Panc1 (cell line): ENCODE data around the gene MST1. TPM values are rescaled to one million over a fixed set of nuclear protein-coding genes. Genes with fewer than 3 reads are reported as not detected.

ENCODE experiments used
- ATAC-seq: fragments of 200-7000 bp; cut with Tn5 transposase; 2 replicates; pipeline ENCODE4 v1.9.1; 2020; ENCODE audit warnings: mild to moderate bottlenecking, moderate library complexity
- BruUV-seq: library from RNA; stranded (reverse); fragments of 400-500 nt; replicated peaks from 2 replicates; lab custom pipeline; 2021; lab: Mats Ljungman, UMichigan
- CTCF ChIA-PET: fragments of 300-600 bp; sonication (Branson Sonifier 250); formaldehyde crosslinking; loops from one replicate; lab custom pipeline; 2022; ENCODE audit warnings: antibody characterized with exemption; lab: Charles Lee
- POLR2A ChIA-PET: fragments of 300-600 bp; sonication (Branson Sonifier 250); formaldehyde crosslinking; loops from one replicate; lab custom pipeline; 2022; ENCODE audit warnings: antibody characterized with exemption; lab: Charles Lee
- DNase-seq: peaks from one replicate; pipeline ENCODE4 v3.0.0-alpha.2; 2010; ENCODE audit warnings: low read depth, low spot score
- H3K27ac ChIP-seq: 2 replicates; pipeline ENCODE4 v1.5.1; 2011; ENCODE audit warnings: mild to moderate bottlenecking, low read length, inconsistent platforms
- H3K27me3 ChIP-seq: fragments of 200-500 bp; sonication (Bioruptor generic); 2 replicates; pipeline ENCODE4 v1.6.0; 2014; ENCODE audit warnings: low read length, inconsistent platforms; ENCODE audit not compliant: control insufficient read depth, insufficient read depth
- H3K36me3 ChIP-seq: fragments of 200-500 bp; sonication (Bioruptor generic); 2 replicates; pipeline ENCODE4 v1.5.1; 2014; ENCODE audit warnings: inconsistent platforms, mild to moderate bottlenecking, low read length, moderate library complexity; ENCODE audit not compliant: control insufficient read depth, insufficient read depth
- H3K4me1 ChIP-seq: 2 replicates; pipeline ENCODE4 v1.5.1; 2011; ENCODE audit warnings: inconsistent platforms, mild to moderate bottlenecking, low read length, moderate library complexity; ENCODE audit not compliant: control insufficient read depth, insufficient read depth
- H3K4me3 ChIP-seq, 2 experiments: 2 replicates each; pipeline ENCODE4 v1.5.1; 2011 to 2012; ENCODE audit warnings: low read depth in 2 of 2, low read length in 2 of 2, mild to moderate bottlenecking in 2 of 2, inconsistent platforms in 1 of 2, moderate library complexity in 1 of 2
- H3K9me3 ChIP-seq: fragments of 200-500 bp; sonication (Bioruptor generic); 2 replicates; pipeline ENCODE4 v1.5.1; 2014; ENCODE audit warnings: low read depth, mild to moderate bottlenecking, inconsistent platforms, low read length, moderate library complexity; ENCODE audit not compliant: control insufficient read depth, insufficient read depth
- CTCF ChIP-seq: fragments of 450-650 bp; IDR thresholded peaks from 2 replicates; pipeline ENCODE4 v1.5.1; 2017; ENCODE audit warnings: mild to moderate bottlenecking
- POLR2AphosphoS5 ChIP-seq: IDR thresholded peaks from 2 replicates; pipeline ENCODE4 v1.6.1; 2012; ENCODE audit warnings: mild to moderate bottlenecking, low read depth, low read length, moderate library complexity
- REST ChIP-seq, 2 experiments: IDR thresholded peaks; 2 replicates each; pipeline ENCODE4 v1.6.1; 2011 to 2012; ENCODE audit warnings: low read depth in 2 of 2, control low read depth in 1 of 2, low read length in 1 of 2, mild to moderate bottlenecking in 1 of 2, moderate library complexity in 1 of 2; ENCODE audit not compliant: insufficient read depth in 1 of 2
- SIN3A ChIP-seq: IDR thresholded peaks from 2 replicates; pipeline ENCODE4 v1.6.1; 2012; ENCODE audit warnings: low read depth, mild to moderate bottlenecking, low read length, moderate library complexity, borderline replicate concordance; ENCODE audit not compliant: insufficient read depth
- TCF7L2 ChIP-seq: IDR thresholded peaks from 2 replicates; pipeline ENCODE4 v1.6.1; 2011; ENCODE audit warnings: mild to moderate bottlenecking, low read depth, low read length, inconsistent platforms
- in situ Hi-C: cut with HindIII; loops from 2 replicates; pipeline ENCODE4 v1.10.0; 2016; ENCODE audit warnings: low sequenced_read_pairs, low pct_unique_long_range_greater_than_20kb
- intact Hi-C: fragments of 100-400 bp; cut with micrococcal nuclease; formaldehyde crosslinking; loops from one replicate; pipeline ENCODE4 v1.10.0; 2022; ENCODE audit not compliant: unreplicated experiment
- total RNA-seq: library from RNA; stranded (reverse); gene quantifications from one replicate; pipeline ENCODE4 v1.2.1, GENCODE V29; 2021; ENCODE audit not compliant: unreplicated experiment

MST1 gene
- total RNA-seq, 1 experiment from 2014 or later = 14.0 TPM

GRCh38 chr3:49649576-49649975 is 39.7 kb downstream of the MST1 start:
- POLR2A ChIA-PET = no interaction called here
- H3K9me3 ChIP-seq = no peaks in the 10 kb centered on the region
- ATAC-seq (no peak), DNase-seq (no peak)
- no peak overlapping the region for H3K4me3 ChIP-seq
- intact Hi-C loops (no loop called here), in situ Hi-C loops (no loop called here)
- no peak overlapping the region for H3K27ac ChIP-seq
- H3K36me3 ChIP-seq = no peaks in the 10 kb centered on the region
- CTCF ChIA-PET = no interaction called here
- no TSS peak for BruUV-seq
- no peaks in the 10 kb centered on the region for H3K27me3 ChIP-seq
- no peak for TF ChIP-seq CTCF
- no peak for TF ChIP-seq TCF7L2
- no peak for TF ChIP-seq REST (IDR thresholded peaks at IDR 0.05; ENCODE audit: insufficient read depth in 1 of 2, low read depth in 2 of 2, low read length in 1 of 2)
- no peak for TF ChIP-seq POLR2AphosphoS5
- TF ChIP-seq SIN3A = no peak
- no peaks in the 10 kb centered on the region for H3K4me1 ChIP-seq

- BruUV-seq = no TSS peak
- no peaks in the 10 kb centered on the region for H3K27me3 ChIP-seq
- no peaks in the 10 kb centered on the region for H3K9me3 ChIP-seq
- no peaks in the 10 kb centered on the region for H3K4me1 ChIP-seq
- TF ChIP-seq POLR2AphosphoS5 (no peak), SIN3A (no peak), TCF7L2 (no peak), CTCF (no peak), REST (IDR thresholded peaks at IDR 0.05; ENCODE audit: insufficient read depth in 1 of 2, low read depth in 2 of 2, low read length in 1 of 2) (no peak)
- DNase-seq = no peak
- ChIA-PET POLR2A (no interaction called here), CTCF (no interaction called here)
- ATAC-seq = no peak
- in situ Hi-C loops (no loop called here), intact Hi-C loops (no loop called here)
- H3K36me3 ChIP-seq = no peaks in the 10 kb centered on the region
- no peak overlapping the region for H3K27ac ChIP-seq
- H3K4me3 ChIP-seq = no peak overlapping the region
Measured at GRCh38 chr3:49648354-49649019, 40.8 kb downstream of the MST1 start.
